D341Med (cell line): ENCODE measurements around the gene RPAP2.

Source experiments
- DNase-seq: peaks from one replicate; pipeline ENCODE4 v3.0.0; 2012; ENCODE audit warnings: low spot score

Gene RPAP2

DNA sequence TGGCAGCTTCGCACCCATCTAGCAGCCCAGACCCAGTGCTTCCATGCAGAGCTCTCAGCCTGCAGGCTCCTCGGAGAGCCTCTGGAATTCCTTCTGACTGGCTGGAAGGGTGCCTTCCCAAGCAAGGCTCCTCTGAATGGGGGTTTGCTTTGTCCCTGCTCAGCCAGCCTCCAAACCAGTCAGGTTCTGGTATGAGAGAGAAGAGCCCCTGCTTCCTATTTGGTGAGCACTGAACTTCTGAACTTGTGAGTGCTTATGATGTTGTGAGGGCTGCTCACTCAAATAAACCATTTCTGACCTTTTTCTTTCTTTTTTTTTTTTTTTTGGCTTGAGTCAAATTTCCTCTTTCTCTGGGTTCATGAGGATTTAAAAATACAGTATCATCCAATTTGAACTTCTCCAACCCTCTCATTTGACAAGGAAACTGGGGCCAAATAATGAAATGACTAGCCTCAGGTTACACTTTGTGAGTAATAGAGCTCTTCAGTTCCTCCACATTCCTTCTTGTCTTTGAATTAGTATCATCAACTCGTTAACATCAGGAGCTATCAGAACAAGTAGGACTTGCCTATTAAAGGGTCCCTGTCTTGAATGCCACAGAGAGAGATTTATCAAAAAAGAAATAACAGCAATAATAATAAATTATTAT is 148.3 kb downstream of the RPAP2 start:
- DNase-seq, result no peak

DNA sequence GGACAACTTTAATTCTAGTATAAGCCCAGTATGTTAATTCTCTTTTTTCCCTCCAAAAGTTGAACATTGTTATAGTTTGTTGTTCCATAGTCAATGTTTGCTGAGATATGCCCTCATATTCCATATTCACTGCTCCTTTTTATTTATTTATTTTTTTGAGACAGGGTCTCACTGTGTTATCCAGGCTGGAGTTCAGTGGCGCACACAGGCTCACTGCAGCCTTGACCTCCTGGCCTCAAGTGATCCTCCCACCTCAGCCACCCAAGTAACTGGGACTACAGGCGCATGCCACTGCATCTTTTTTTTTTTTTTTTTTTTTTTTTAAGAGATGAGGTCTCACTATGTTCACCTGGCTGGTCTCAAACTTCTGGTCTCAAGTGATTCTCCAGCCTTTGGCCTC is 149.1 kb downstream of the RPAP2 start:
- no peak for DNase-seq
